PC-9 (cell line): ENCODE measurements around the gene FAM3C.

Experiments used
- CTCF ChIP-seq: fragments of 200-600 bp; sonication (generic); conservative IDR thresholded peaks from 2 replicates; pipeline ENCODE4 v1.6.1; 2017; ENCODE audit warnings: mixed run types, antibody characterized with exemption, mild to moderate bottlenecking, moderate library complexity
- EZH2 ChIP-seq: fragments of 200-600 bp; sonication (generic); IDR thresholded peaks from 2 replicates; pipeline ENCODE4 v1.8.0; 2017; ENCODE audit warnings: antibody characterized with exemption, low read depth

- no peak for TF ChIP-seq EZH2
- no peak for TF ChIP-seq CTCF
Measured at GRCh38 chr7:121431389-121431995, 35.4 kb upstream of the FAM3C start.
